ENCODE results near the gene RBFOX1. TPM values are rescaled to one million over a fixed set of nuclear protein-coding genes. Genes with fewer than 3 reads are reported as not detected.

The RBFOX1 gene
- total RNA-seq, 1 donor from 2014 or later: 1.1 TPM

GRCh38 chr16:7399296-7399695 is 66.7 kb downstream of the RBFOX1 start:
- DNase-seq (ENCODE audit: low spot score) (no peak), ATAC-seq (no peak)
- intact Hi-C loops (cut with DNase I): no loop called here

GRCh38 chr16:7400117-7400890 is 67.7 kb downstream of the RBFOX1 start:
- DNase-seq (ENCODE audit: low spot score) (no peak), ATAC-seq (no peak)
- intact Hi-C loops (cut with DNase I): no loop called here

- intact Hi-C loops (cut with DNase I): no loop called here
- no peak for ATAC-seq
- no peak for DNase-seq (ENCODE audit: low spot score)
These were observed 71.6 kb downstream of the RBFOX1 start for GRCh38 chr16:7404217-7404616.

GRCh38 chr16:7405166-7405565 is 72.5 kb downstream of the RBFOX1 start:
- intact Hi-C loops (cut with DNase I): no loop called here
- peak; percentile 64 for DNase-seq (ENCODE audit: low spot score)
- peak; percentile 85 for ATAC-seq

- DNase-seq (ENCODE audit: low spot score) (no peak), ATAC-seq (no peak)
- intact Hi-C loops (cut with DNase I): no loop called here
These were observed 76.2 kb downstream of the RBFOX1 start for GRCh38 chr16:7408700-7409365.

- DNase-seq (ENCODE audit: low spot score): no peak
- no peak for ATAC-seq
- intact Hi-C loops (cut with DNase I): no loop called here
These were observed 86.8 kb downstream of the RBFOX1 start for GRCh38 chr16:7419441-7419840.

- intact Hi-C loops (cut with DNase I): no loop called here
- no peak for ATAC-seq
- DNase-seq (ENCODE audit: low spot score): no peak
These were observed 87.4 kb downstream of the RBFOX1 start for GRCh38 chr16:7420079-7420478.

GRCh38 chr16:7420843-7421242 is 88.2 kb downstream of the RBFOX1 start:
- DNase-seq (ENCODE audit: low spot score) (no peak), ATAC-seq (no peak)
- intact Hi-C loops (cut with DNase I): no loop called here

GRCh38 chr16:7421578-7421977 is 88.9 kb downstream of the RBFOX1 start:
- intact Hi-C loops (cut with DNase I): no loop called here
- DNase-seq (ENCODE audit: low spot score) (no peak), ATAC-seq (no peak)

- ATAC-seq: no peak
- intact Hi-C loops (cut with DNase I): no loop called here
- no peak for DNase-seq (ENCODE audit: low spot score)
These were observed 89.6 kb downstream of the RBFOX1 start for GRCh38 chr16:7422036-7422888.

- intact Hi-C loops (cut with DNase I): no loop called here
- no peak for DNase-seq (ENCODE audit: low spot score)
- no peak for ATAC-seq
These were observed 90.9 kb downstream of the RBFOX1 start for GRCh38 chr16:7423434-7424044.

- ATAC-seq: no peak
- intact Hi-C loops (cut with DNase I): no loop called here
- DNase-seq (ENCODE audit: low spot score): no peak
These were observed 93.5 kb downstream of the RBFOX1 start for GRCh38 chr16:7426161-7426560.

GRCh38 chr16:7431723-7432122 is 99.1 kb downstream of the RBFOX1 start:
- DNase-seq (ENCODE audit: low spot score) (no peak), ATAC-seq (no peak)
- intact Hi-C loops (cut with DNase I): no loop called here

GRCh38 chr16:7436306-7436705 is 103.7 kb downstream of the RBFOX1 start:
- ATAC-seq: no peak
- intact Hi-C loops (cut with DNase I): no loop called here

GRCh38 chr16:7437135-7437804 is 104.6 kb downstream of the RBFOX1 start:
- ATAC-seq: no peak
- no peak for DNase-seq (ENCODE audit: low spot score)
- intact Hi-C loops (cut with DNase I): no loop called here

More at GRCh38 chr16:7436306-7436705, 103.7 kb downstream of the RBFOX1 start:
- DNase-seq (ENCODE audit: low spot score): no peak

- intact Hi-C loops (cut with DNase I): no loop called here
- DNase-seq (ENCODE audit: low spot score) (no peak), ATAC-seq (no peak)
These were observed 105.2 kb downstream of the RBFOX1 start for GRCh38 chr16:7437843-7438242.

- ATAC-seq (no peak), DNase-seq (ENCODE audit: low spot score) (no peak)
- intact Hi-C loops (cut with DNase I): no loop called here
These were observed 106.0 kb downstream of the RBFOX1 start for GRCh38 chr16:7438601-7439000.

GRCh38 chr16:7439518-7439917 is 106.9 kb downstream of the RBFOX1 start:
- no peak for ATAC-seq
- intact Hi-C loops (cut with DNase I): no loop called here
- DNase-seq (ENCODE audit: low spot score): no peak

- DNase-seq (ENCODE audit: low spot score) (no peak), ATAC-seq (no peak)
- intact Hi-C loops (cut with DNase I): no loop called here
These were observed 108.3 kb downstream of the RBFOX1 start for GRCh38 chr16:7440886-7441400.
